Neuron (in vitro differentiated cells): ENCODE data around the gene TMEM106C.

Experiments
- H2AFZ ChIP-seq: one replicate; pipeline ENCODE4 v1.6.1; 2013; ENCODE audit warnings: low read depth, mild to moderate bottlenecking, inconsistent platforms, low read length, moderate library complexity
- H3K27me3 ChIP-seq: one replicate; pipeline ENCODE4 v1.6.1; 2013; ENCODE audit warnings: low read length; ENCODE audit not compliant: insufficient read depth
- H3K36me3 ChIP-seq: one replicate; pipeline ENCODE4 v1.6.1; 2013; ENCODE audit warnings: low read length; ENCODE audit not compliant: insufficient read depth
- H3K4me1 ChIP-seq: one replicate; pipeline ENCODE4 v1.6.1; 2013; ENCODE audit warnings: low read length; ENCODE audit not compliant: insufficient read depth
- H3K4me3 ChIP-seq: 2 replicates; pipeline ENCODE4 v1.5.1; 2013; ENCODE audit warnings: mild to moderate bottlenecking, low read length, moderate library complexity
- H3K9me3 ChIP-seq: one replicate; pipeline ENCODE4 v1.6.1; 2013; ENCODE audit warnings: low read length

Gene TMEM106C

GRCh38 chr12:48001505-48002413 lies 38.4 kb downstream of the TMEM106C start:
- H3K4me1 ChIP-seq: peaks cover 36% of the 10 kb centered on the region
- no peaks in the 10 kb centered on the region for H3K9me3 ChIP-seq
- H3K36me3 ChIP-seq: peaks cover 12% of the 10 kb centered on the region
- H3K27me3 ChIP-seq: no peaks in the 10 kb centered on the region
- H3K4me3 ChIP-seq: peak overlapping the region; percentile 65
- H2AFZ ChIP-seq: peak overlapping the region; percentile 21

- H3K27me3 ChIP-seq: no peaks in the 10 kb centered on the region
- H3K36me3 ChIP-seq: peaks cover 6% of the 10 kb centered on the region
- H3K4me1 ChIP-seq: peaks cover 36% of the 10 kb centered on the region
- H2AFZ ChIP-seq: peak overlapping the region; percentile 21
- H3K9me3 ChIP-seq: no peaks in the 10 kb centered on the region
- peak overlapping the region; percentile 65 for H3K4me3 ChIP-seq
Measured at GRCh38 chr12:48002414-48002730, 39.0 kb downstream of the TMEM106C start.

GRCh38 chr12:48002773-48003218 lies 39.4 kb downstream of the TMEM106C start:
- Histone ChIP-seq H3K36me3 (peaks cover 2% of the 10 kb centered on the region), H3K27me3 (no peaks in the 10 kb centered on the region), H3K9me3 (no peaks in the 10 kb centered on the region), H3K4me3 (peak overlapping the region; percentile 65), H2AFZ (peak overlapping the region; percentile 21), H3K4me1 (peaks cover 36% of the 10 kb centered on the region)

- Histone ChIP-seq H2AFZ (peak overlapping the region; percentile 88), H3K36me3 (no peaks in the 10 kb centered on the region), H3K27me3 (no peaks in the 10 kb centered on the region), H3K4me1 (peaks cover 36% of the 10 kb centered on the region), H3K9me3 (no peaks in the 10 kb centered on the region), H3K4me3 (peak overlapping the region; percentile 65)
Measured at GRCh38 chr12:48003226-48004052, 40.0 kb downstream of the TMEM106C start.

- Histone ChIP-seq H3K9me3 (no peaks in the 10 kb centered on the region), H3K27me3 (no peaks in the 10 kb centered on the region), H3K4me3 (peak within 1 kb of the TSS; percentile 65), H2AFZ (peak within 1 kb of the TSS; percentile 88), H3K4me1 (peaks cover 36% of the 10 kb centered on the region), H3K36me3 (no peaks in the 10 kb centered on the region)
Measured at GRCh38 chr12:48004053-48004941, 40.9 kb downstream of the TMEM106C start, which contains the start of gene COL2A1. TSS of gene COL2A1 (minus strand) at chr12:48004476. CDS start at chr12:48004321, 155 bp downstream.

GRCh38 chr12:48005001-48005749 lies 41.8 kb downstream of the TMEM106C start:
- Histone ChIP-seq H3K4me3 (peak overlapping the region; percentile 65), H3K4me1 (peaks cover 36% of the 10 kb centered on the region), H3K36me3 (no peaks in the 10 kb centered on the region), H2AFZ (peak overlapping the region; percentile 88), H3K27me3 (no peaks in the 10 kb centered on the region), H3K9me3 (no peaks in the 10 kb centered on the region)

- Histone ChIP-seq H3K27me3 (no peaks in the 10 kb centered on the region), H3K36me3 (no peaks in the 10 kb centered on the region), H2AFZ (no peak overlapping the region), H3K4me3 (no peak overlapping the region), H3K9me3 (no peaks in the 10 kb centered on the region), H3K4me1 (peaks cover 35% of the 10 kb centered on the region)
Measured at GRCh38 chr12:48005750-48006021, 42.3 kb downstream of the TMEM106C start.

- Histone ChIP-seq H2AFZ (no peak overlapping the region), H3K27me3 (no peaks in the 10 kb centered on the region)
Measured at GRCh38 chr12:48007206-48007605, 43.8 kb downstream of the TMEM106C start.

GRCh38 chr12:48008349-48008748 lies 45.0 kb downstream of the TMEM106C start:
- Histone ChIP-seq H3K27me3 (no peaks in the 10 kb centered on the region), H3K4me1 (peaks cover 15% of the 10 kb centered on the region), H3K36me3 (no peaks in the 10 kb centered on the region), H3K4me3 (no peak overlapping the region), H2AFZ (no peak overlapping the region), H3K9me3 (no peaks in the 10 kb centered on the region)

More at GRCh38 chr12:48007206-48007605, 43.8 kb downstream of the TMEM106C start:
- Histone ChIP-seq H3K9me3 (no peaks in the 10 kb centered on the region), H3K36me3 (no peaks in the 10 kb centered on the region), H3K4me3 (no peak overlapping the region), H3K4me1 (peaks cover 25% of the 10 kb centered on the region)

GRCh38 chr12:48008950-48009349 lies 45.6 kb downstream of the TMEM106C start:
- Histone ChIP-seq H2AFZ (no peak overlapping the region), H3K27me3 (no peaks in the 10 kb centered on the region), H3K36me3 (no peaks in the 10 kb centered on the region), H3K4me1 (peaks cover 9% of the 10 kb centered on the region), H3K9me3 (no peaks in the 10 kb centered on the region), H3K4me3 (no peak overlapping the region)

GRCh38 chr12:48009471-48009870 lies 46.1 kb downstream of the TMEM106C start:
- Histone ChIP-seq H3K36me3 (no peaks in the 10 kb centered on the region), H3K4me3 (no peak overlapping the region), H3K4me1 (peaks cover 8% of the 10 kb centered on the region), H2AFZ (no peak overlapping the region), H3K27me3 (peaks cover 3% of the 10 kb centered on the region), H3K9me3 (no peaks in the 10 kb centered on the region)

- no peaks in the 10 kb centered on the region for H3K36me3 ChIP-seq
- H3K4me1 ChIP-seq: peaks cover under 1% of the 10 kb centered on the region
- no peaks in the 10 kb centered on the region for H3K9me3 ChIP-seq
- peaks cover 4% of the 10 kb centered on the region for H3K27me3 ChIP-seq
- no peak overlapping the region for H2AFZ ChIP-seq
- no peak overlapping the region for H3K4me3 ChIP-seq
Measured at GRCh38 chr12:48010366-48010970, 47.1 kb downstream of the TMEM106C start.
